GM21528 (cell line): ENCODE data around the gene PRKAR1B.

ENCODE experiments used
- ATAC-seq: cut with Tn5 transposase; IDR thresholded peaks from one replicate; pipeline ENCODE4 v1.9.1; 2021; ENCODE audit warnings: mild to moderate bottlenecking, moderate library complexity; ENCODE audit not compliant: unreplicated experiment, low FRiP score

The PRKAR1B gene

GRCh38 chr7:576524-577277 is 150.4 kb downstream of the PRKAR1B start:
- ATAC-seq, result no peak

DNA sequence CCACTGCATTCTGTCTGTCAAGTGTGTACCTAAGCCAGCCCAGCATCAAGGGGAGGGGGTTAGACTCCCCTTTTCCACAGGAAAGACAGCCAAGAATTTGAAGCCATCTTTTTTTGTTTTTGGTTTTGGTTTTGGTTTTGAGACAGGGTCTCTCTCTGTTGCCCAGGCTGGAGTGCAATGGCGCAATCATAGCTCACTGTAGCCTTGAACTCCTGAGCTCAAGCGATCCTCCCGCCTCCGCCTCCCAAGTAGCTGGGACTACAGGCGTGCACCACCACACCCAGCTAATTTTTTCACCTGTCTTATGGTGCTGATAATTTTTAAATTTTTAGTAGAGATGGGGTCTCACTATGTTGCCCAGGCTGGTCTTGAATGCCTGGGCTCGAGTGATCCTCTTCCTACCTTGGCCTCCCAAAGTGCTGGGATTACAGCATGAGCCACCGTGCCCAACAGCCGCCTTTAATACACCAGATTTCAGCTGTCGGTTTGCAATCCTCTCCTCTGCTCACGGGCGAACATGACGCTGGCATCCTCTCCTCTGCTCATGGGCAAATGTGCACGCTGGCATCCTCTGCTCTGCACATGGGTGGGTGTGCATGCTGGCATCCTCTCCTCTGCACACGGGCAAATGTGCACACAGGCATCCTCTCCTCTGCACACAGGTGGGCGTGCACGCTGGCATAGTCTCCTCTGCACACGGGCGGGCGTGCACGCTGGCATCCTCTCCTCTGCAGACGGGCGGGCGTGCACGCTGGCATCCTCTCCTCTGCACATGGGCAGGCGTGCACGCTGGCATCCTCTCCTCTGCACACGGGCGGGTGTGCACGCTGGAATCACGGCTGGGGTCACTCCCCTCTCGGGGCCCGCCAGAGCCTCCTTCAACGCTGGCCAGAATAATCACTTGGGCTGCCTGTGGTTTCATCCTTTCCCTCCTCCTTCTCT is 151.4 kb downstream of the PRKAR1B start:
- no peak for ATAC-seq

GRCh38 chr7:574661-575395 is 152.3 kb downstream of the PRKAR1B start:
- no peak for ATAC-seq

- no peak for ATAC-seq
These were observed 153.1 kb downstream of the PRKAR1B start for GRCh38 chr7:573933-574381.

- ATAC-seq, result no peak
These were observed 153.7 kb downstream of the PRKAR1B start for GRCh38 chr7:573269-573932.

DNA sequence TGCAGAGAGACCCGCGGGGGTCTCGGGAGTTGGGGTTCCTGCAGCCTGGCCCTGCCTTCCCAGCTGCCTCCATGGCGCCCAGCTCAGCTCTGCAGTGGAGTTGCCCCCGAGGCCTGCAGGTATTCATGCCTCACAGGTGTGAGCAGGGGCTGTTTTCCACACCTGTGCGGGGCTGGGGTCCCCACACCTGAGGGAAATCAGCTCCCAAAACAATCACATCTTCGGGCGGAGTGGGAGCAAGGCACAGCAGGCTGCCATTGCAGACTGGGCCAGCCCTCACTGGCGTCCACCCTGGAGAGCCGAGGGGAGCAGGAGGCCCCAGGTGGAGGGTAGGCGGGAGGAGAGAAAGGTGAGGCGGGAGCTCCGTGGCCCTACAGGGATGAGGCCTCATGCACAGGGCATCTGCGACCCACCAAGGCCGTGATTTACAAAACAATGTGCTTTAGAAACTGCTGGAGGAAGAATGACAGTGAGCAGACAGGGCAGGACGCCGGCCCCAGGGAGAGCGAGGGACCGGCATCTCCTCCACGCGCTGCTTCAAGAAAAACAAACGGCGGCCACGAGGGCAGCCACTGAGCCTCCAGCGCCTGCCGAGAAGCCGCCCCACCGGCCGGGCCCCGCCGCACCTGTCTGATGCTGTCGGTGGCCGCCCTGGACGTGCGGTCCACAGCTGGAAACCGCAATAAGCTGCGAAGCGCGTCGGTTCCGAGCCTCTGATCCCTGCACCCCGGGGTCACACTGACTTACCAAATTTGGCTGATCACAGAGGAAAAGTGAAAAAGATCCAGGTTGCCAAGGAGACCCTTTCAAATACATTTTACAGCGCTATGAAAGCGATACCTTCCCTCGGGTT is 154.4 kb downstream of the PRKAR1B start:
- no peak for ATAC-seq

DNA sequence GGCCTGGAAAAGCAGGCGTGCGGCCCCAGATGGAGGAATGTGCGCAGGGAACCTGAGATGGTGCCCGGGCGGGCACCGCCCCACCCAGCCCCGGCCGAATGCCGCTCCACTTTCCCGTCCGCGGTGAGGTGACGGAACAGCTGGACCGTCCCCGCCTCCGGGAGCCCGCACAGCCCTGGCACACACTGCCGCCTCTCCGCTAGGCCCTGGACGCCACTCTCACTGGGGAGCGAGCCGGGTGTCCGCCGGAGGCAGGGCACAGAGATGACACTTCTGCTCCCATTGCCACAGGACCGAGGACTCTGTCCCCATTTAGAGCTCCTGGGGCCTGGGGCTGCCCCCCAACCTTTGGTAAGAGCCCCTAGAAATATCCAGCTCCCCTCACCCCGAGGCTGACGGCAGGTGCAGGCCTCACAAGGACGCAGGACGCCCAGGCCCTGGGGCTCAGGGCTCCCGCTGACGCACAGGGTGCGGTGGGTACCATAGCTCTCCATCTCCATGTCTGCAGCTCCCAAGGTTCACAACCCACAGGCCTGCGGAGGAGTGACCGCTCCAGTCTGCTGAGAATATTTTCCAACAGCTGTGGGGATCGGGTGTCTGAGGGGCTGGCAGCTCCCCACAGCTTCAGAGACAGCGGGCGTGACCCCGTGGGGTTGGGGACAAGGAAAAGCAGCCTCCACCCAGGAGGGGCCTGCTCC is 155.2 kb downstream of the PRKAR1B start:
- ATAC-seq, result no peak

DNA sequence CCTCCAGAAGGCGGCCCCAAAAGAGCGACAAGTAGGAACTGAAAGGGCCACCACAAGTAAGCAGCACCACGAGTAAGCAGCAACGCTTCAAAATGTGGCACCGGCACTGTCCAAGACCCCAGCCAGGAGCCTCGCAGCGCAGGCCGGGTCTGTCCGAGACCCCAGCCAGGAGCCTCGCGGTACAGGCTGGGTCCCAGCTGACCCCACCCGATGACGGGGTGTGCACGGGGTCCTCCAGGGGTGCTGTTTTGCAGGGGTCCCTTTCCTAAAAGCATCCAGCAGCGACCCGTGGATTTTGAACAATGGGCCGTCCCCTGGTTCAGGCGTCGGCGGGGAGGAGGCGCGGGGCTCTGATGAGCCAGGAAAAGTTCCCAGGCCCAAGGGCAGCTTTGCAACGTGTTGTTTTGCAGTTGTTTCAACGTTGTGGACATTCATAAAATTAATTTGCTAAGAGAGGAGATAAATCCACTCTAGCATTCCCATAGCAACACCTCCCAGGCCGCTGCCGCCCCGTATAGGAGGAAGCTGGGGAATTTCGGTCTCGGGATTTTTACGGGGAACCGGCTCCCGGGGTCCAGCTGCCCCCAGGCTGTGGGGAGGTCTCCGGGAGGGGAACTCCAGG is 155.9 kb downstream of the PRKAR1B start:
- no peak for ATAC-seq

- ATAC-seq, result no peak
These were observed 156.3 kb downstream of the PRKAR1B start for GRCh38 chr7:570801-571070.

- ATAC-seq, result no peak
These were observed 156.9 kb downstream of the PRKAR1B start for GRCh38 chr7:569996-570800.

GRCh38 chr7:569071-569855 is 157.8 kb downstream of the PRKAR1B start:
- no peak for ATAC-seq

- no peak for ATAC-seq
These were observed 158.8 kb downstream of the PRKAR1B start for GRCh38 chr7:568031-568951.

DNA sequence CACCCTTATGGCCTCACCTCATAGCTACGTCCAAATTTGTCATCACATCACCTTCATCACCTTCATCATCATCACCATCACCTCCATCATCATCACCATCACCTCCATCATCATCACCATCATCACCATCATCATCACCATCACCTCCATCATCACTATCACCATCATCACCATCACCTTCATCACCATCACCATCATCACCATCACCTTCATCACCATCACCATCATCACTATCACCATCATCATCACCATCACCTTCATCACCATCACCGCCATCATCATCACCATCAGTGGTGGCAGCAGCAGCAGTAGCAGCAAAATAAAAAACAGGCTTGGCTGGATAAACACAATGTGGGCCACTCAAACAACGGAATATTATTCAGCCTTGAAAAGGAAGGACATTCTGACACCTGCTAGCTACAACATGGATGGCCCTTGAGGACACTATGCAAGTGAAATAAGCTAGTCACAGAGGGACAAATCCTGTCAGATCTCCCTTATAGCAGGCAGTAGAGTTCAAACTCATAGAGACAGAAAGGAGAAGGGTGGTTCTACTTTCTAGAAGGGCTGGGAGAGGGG is 159.7 kb downstream of the PRKAR1B start:
- no peak for ATAC-seq

DNA sequence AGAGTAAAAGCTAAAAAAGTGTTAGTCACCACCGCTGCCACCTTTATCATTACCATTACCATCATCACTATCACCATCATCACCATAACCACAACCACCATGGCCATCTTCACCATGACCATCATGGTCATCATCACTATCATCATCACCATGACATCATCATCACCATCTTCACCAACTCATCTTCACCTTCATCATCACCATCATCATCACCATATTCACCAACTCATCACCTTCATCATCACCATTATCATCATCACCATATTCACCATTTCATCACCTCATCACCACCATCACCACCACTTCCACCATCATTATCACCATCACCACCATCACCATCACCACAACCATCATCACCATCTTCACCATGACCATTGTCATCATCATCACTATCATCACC is 161.0 kb downstream of the PRKAR1B start:
- ATAC-seq, result no peak

- no peak for ATAC-seq
These were observed 162.8 kb downstream of the PRKAR1B start for GRCh38 chr7:564176-564865.
